K562 (cell line): ENCODE measurements around the gene FIBP. TPM values are rescaled to one million over a fixed set of nuclear protein-coding genes. Genes with fewer than 3 reads are reported as not detected.

Experiments
- CBFA2T3 ChIP-seq: fragments of 450-650 bp; IDR thresholded peaks from 2 replicates; pipeline ENCODE4 v1.6.1; 2017
- EWSR1 ChIP-seq: fragments of 450-650 bp; IDR thresholded peaks from 2 replicates; pipeline ENCODE4 v1.6.1; 2018; ENCODE audit warnings: borderline replicate concordance, mild to moderate bottlenecking, low read depth, moderate library complexity; ENCODE audit not compliant: partially characterized antibody
- KHSRP ChIP-seq: fragments of 450-650 bp; IDR thresholded peaks from 2 replicates; pipeline ENCODE4 v1.6.1; 2017
- MEF2A ChIP-seq: IDR thresholded peaks from 2 replicates; pipeline ENCODE4 v1.6.1; 2011; ENCODE audit warnings: low read depth, mild to moderate bottlenecking, low read length, moderate library complexity; ENCODE audit not compliant: control insufficient read depth
- NR4A1 ChIP-seq, 2 experiments: fragments of 250-450 bp in 1 of 2; fragments of 450-650 bp in 1 of 2; sonication (Bioruptor Pico) in 1 of 2; IDR thresholded peaks; 2 replicates each; pipeline versions ENCODE4 v1.4.0 to v1.6.1; 2016 to 2020; ENCODE audit warnings: mild to moderate bottlenecking in 2 of 2, missing compliant biosample characterization in 1 of 2, missing genetic modification characterization in 1 of 2, moderate library complexity in 1 of 2
- REST ChIP-seq, 2 experiments: fragments of 450-650 bp; formaldehyde crosslinking in 1 of 2; IDR thresholded peaks; 2 replicates each; pipeline versions ENCODE4 v1.4.0 to v1.6.1; 2014 to 2020; ENCODE audit warnings: mild to moderate bottlenecking in 2 of 2, borderline replicate concordance in 1 of 2, low read depth in 1 of 2
- STAT5A ChIP-seq: IDR thresholded peaks from 2 replicates; pipeline ENCODE4 v1.6.1; 2012; ENCODE audit warnings: low read length, inconsistent platforms, borderline replicate concordance
- TSHZ1 ChIP-seq: fragments of 250-450 bp; sonication (Bioruptor Pico); IDR thresholded peaks from 2 replicates; pipeline ENCODE4 v1.4.0; 2020; ENCODE audit warnings: mild to moderate bottlenecking, moderate library complexity
- ZNF785 ChIP-seq: fragments of 250-450 bp; sonication (Bioruptor Pico); IDR thresholded peaks from 2 replicates; pipeline ENCODE4 v1.4.0; 2020; ENCODE audit warnings: mild to moderate bottlenecking
- polyA plus RNA-seq, 8 experiments: library from polyadenylated mRNA; depleted of rRNA in 4 of 8; stranded (reverse) in 5 of 8; unstranded in 3 of 8; fragments of >200 nt; fragmentation: Nextera tagmentation in 2 of 8; fragmentation: Illumina TruSeq in 1 of 8; extraction: Ambion mirVana in 2 of 8; extraction: Trizol in 1 of 8; gene quantifications; 2 replicates each; pipeline versions ENCODE4 v1.2.1 to v1.2.3, GENCODE V29; 2011 to 2014; ENCODE audit warnings: inconsistent platforms in 1 of 8, missing spikeins in 1 of 8
- total RNA-seq, 7 experiments: library from RNA; depleted of rRNA in 6 of 7; stranded (reverse); fragments of >200 nt in 6 of 7; fragmentation: Illumina TruSeq in 2 of 7; extraction: Trizol in 2 of 7; gene quantifications; 2 replicates each; pipeline versions ENCODE4 v1.2.1 to v1.2.3, GENCODE V29; 2011 to 2021; ENCODE audit warnings: low replicate concordance in 1 of 7
- TF ChIP-seq, protein P1 (sequence below): fragments of 450-650 bp; formaldehyde crosslinking; IDR thresholded peaks from 2 replicates; pipeline ENCODE4 v1.4.0; 2020; ENCODE audit warnings: mild to moderate bottlenecking, mixed read lengths
- TF ChIP-seq, protein P2 (sequence below): sonication (generic); IDR thresholded peaks from 2 replicates; pipeline ENCODE4 v1.6.1; 2016

Gene FIBP
- total and polyA plus RNA-seq, 9 of the 15 experiments (the other 6 are each of a cell fraction or from before 2014, with no cell fraction given), result 41.2 to 79.2 (median 48.6) TPM

GRCh38 chr11:65857853-65858680, 30.2 kb downstream of the FIBP start, which contains the start of gene CFL1 (continued):
- TF ChIP-seq REST (IDR thresholded peaks at IDR 0.05; ENCODE audit: borderline replicate concordance) (no peak), REST (CRISPR knock-in tag; IDR thresholded peaks at IDR 0.05; ENCODE audit: low read depth) (no peak), CBFA2T3 (no peak), KHSRP (no peak), EWSR1 (no peak), NR4A1 (CRISPR knock-in tag; IDR thresholded peaks at IDR 0.05) (0 out of 2 replicates have a peak, but pooled peaks have one; percentile 18), NR4A1 (tag; IDR thresholded peaks at IDR 0.05) (no peak), TSHZ1 (no peak), STAT5A (no peak), MEF2A (no peak), ZNF785 (CRISPR knock-in tag) (no peak)
- TF ChIP-seq, protein P1, sequence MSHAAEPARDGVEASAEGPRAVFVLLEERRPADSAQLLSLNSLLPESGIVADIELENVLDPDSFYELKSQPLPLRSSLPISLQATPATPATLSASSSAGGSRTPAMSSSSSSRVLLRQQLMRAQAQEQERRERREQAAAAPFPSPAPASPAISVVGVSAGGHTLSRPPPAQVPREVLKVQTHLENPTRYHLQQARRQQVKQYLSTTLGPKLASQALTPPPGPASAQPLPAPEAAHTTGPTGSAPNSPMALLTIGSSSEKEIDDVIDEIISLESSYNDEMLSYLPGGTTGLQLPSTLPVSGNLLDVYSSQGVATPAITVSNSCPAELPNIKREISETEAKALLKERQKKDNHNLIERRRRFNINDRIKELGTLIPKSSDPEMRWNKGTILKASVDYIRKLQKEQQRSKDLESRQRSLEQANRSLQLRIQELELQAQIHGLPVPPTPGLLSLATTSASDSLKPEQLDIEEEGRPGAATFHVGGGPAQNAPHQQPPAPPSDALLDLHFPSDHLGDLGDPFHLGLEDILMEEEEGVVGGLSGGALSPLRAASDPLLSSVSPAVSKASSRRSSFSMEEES (CRISPR knock-in tag), result no peak
- TF ChIP-seq, protein P2, sequence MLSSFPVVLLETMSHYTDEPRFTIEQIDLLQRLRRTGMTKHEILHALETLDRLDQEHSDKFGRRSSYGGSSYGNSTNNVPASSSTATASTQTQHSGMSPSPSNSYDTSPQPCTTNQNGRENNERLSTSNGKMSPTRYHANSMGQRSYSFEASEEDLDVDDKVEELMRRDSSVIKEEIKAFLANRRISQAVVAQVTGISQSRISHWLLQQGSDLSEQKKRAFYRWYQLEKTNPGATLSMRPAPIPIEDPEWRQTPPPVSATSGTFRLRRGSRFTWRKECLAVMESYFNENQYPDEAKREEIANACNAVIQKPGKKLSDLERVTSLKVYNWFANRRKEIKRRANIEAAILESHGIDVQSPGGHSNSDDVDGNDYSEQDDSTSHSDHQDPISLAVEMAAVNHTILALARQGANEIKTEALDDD, result 0 out of 2 replicates have a peak, but pooled peaks have one; percentile 18
